ENCODE data around the gene B3GNT8. TPM values are rescaled to one million over a fixed set of nuclear protein-coding genes. Genes with fewer than 3 reads are reported as not detected.

B3GNT8 gene
- total RNA-seq, 1 experiment from 2014 or later, result 0.10 TPM

DNA sequence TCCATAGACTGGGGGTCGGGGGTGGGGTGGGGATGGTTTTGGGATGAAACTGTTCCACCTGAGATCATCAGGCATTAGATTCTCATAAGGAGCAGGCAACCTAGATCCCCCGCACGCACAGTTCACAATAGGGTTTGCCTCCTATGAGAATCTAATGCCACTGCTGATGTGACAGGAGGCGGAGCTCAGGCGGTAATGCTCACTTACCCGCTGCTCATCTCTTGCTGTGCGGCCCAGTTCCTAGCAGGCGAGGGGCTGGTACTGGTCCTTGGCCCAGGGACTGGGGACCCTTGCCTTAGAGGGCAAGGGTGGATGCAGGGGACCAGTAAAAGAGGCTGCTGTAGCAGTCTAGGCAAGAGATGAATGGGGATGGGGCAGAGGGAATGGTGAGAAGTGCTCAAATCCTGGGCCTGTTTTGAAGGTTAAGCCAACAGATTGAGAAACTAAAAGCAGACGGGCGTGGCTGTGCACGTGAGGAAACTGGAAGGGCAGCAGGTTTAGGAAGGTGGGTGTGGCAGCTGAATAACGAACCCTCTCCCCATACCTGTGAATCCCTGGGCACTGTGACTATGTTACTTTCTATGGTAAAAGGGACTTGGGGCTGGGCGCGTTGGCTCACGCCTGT lies 14.3 kb upstream of the B3GNT8 start:
- in situ Hi-C loops (cut with HindIII; ENCODE audit: low pct_unique_long_range_greater_than_20kb, low sequenced_read_pairs), result no loop called here
- CTCF ChIA-PET, result interaction anchor here (0.5 kb wide), 1 partner anchor 34 kb away, joined by 4 read pairs; no protein-coding TSS in a partner anchor
- no peak for DNase-seq (ENCODE audit: low read depth, low spot score)

DNA sequence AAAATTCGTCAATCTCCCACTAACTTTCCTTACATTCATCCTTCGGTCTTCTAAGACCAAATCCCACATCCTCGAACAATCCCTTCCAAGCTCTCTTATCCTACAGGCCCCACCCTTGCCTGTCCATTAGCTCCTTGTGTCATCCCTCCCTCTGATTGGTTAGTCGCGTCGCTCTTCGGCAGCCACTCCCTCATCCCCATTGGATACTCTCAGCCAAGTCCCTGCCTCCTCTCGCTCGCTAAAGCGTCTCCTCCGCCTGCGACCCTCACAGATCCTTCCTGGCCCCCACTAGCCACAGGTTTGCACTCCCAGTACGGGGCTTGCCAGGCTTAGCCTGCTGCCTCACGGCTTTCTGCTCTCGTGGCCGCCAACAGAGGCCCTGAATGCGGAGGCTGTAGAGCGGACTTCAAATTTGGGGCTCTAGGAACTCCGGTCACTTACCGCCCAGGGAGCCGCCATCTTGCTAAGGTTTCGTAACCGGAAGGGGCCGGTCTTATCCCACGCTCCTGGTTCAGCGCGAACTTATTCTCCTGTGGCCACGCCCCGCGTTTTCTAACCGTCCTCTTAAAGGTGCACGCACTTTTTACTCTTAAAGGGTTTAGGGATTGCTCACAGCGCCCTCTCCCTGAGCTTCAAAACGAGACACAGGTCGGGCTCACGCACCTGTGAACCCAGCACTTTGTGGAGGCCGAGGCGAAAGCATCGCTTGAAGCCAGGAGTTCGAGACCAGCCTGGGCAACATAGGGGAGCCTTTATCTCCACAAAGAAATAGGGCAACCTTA lies 12.5 kb upstream of the B3GNT8 start, which contains the start of gene DMAC2:
DMAC2 (minus strand) TSS at position 472 of the 782 bp plus-strand sequence; CDS start at position 459, 13 bp downstream.
- intact Hi-C loops (cut with micrococcal nuclease; ENCODE audit: unreplicated experiment), result no loop called here

More for the DNA sequence above, 14.3 kb upstream of the B3GNT8 start:
- BruUV-seq (replicated peaks), result no TSS peak
- Histone ChIP-seq H3K9me3 (ENCODE audit: control insufficient read depth, insufficient read depth, low read depth, low read length) (no peaks in the 10 kb centered on the region), H3K36me3 (ENCODE audit: control insufficient read depth, insufficient read depth, low read length) (no peaks in the 10 kb centered on the region; the same call in 1 of the 2 replicates), H3K27me3 (ENCODE audit: control insufficient read depth, insufficient read depth, low read length) (no peaks in the 10 kb centered on the region), H3K4me1 (ENCODE audit: control insufficient read depth, insufficient read depth, low read length) (peaks cover 5% of the 10 kb centered on the region; the same call in 1 of the 2 replicates), H3K27ac (ENCODE audit: low read length) (no peak overlapping the region), H3K4me3 (ENCODE audit: low read depth in 2 of 2, low read length in 2 of 2) (no peak overlapping the region)
- intact Hi-C loops (cut with micrococcal nuclease; ENCODE audit: unreplicated experiment), result no loop called here
- POLR2A ChIA-PET, result interaction anchor here (0.7 kb wide), 1 partner anchor 264 kb away, joined by 3 read pairs; no protein-coding TSS in a partner anchor
- no peak for ATAC-seq
- TF ChIP-seq TCF7L2 (IDR thresholded peaks at IDR 0.05; ENCODE audit: low read depth, low read length), result no peak
- TF ChIP-seq SIN3A (IDR thresholded peaks at IDR 0.05; ENCODE audit: borderline replicate concordance, insufficient read depth, low read depth, low read length), result no peak
- TF ChIP-seq POLR2AphosphoS5 (IDR thresholded peaks at IDR 0.05; ENCODE audit: low read depth, low read length), result no peak

More for the DNA sequence above, 12.5 kb upstream of the B3GNT8 start, which contains the start of gene DMAC2:
- Histone ChIP-seq H3K4me1 (ENCODE audit: control insufficient read depth, insufficient read depth, low read length) (peaks cover 5% of the 10 kb centered on the region; the same call in 1 of the 2 replicates), H3K36me3 (ENCODE audit: control insufficient read depth, insufficient read depth, low read length) (no peaks in the 10 kb centered on the region; the same call in 1 of the 2 replicates), H3K27me3 (ENCODE audit: control insufficient read depth, insufficient read depth, low read length) (no peaks in the 10 kb centered on the region), H3K4me3 (ENCODE audit: low read depth in 2 of 2, low read length in 2 of 2) (peak within 1 kb of the TSS; percentile 83 to 85), H3K9me3 (ENCODE audit: control insufficient read depth, insufficient read depth, low read depth, low read length) (no peaks in the 10 kb centered on the region), H3K27ac (ENCODE audit: low read length) (peak within 1 kb of the TSS; percentile 94)
- BruUV-seq (replicated peaks), result no TSS peak
- DNase-seq (ENCODE audit: low read depth, low spot score) (peak; percentile 88), ATAC-seq (peak; percentile 99)
- no peak for TF ChIP-seq REST (IDR thresholded peaks at IDR 0.05; ENCODE audit: insufficient read depth in 1 of 2, low read depth in 2 of 2, low read length in 1 of 2)
- peak; percentile 68 for TF ChIP-seq CTCF (IDR thresholded peaks at IDR 0.05)
- no peak; the same call in 1 of the 2 replicates for TF ChIP-seq SIN3A (IDR thresholded peaks at IDR 0.05; ENCODE audit: borderline replicate concordance, insufficient read depth, low read depth, low read length)
- TF ChIP-seq POLR2AphosphoS5 (IDR thresholded peaks at IDR 0.05; ENCODE audit: low read depth, low read length), result peak; percentile 73
- 0 out of 2 replicates have a peak, but pooled peaks have one; percentile 29 for TF ChIP-seq TCF7L2 (IDR thresholded peaks at IDR 0.05; ENCODE audit: low read depth, low read length)
- ChIA-PET CTCF (interaction anchor here (0.6 to 1.1 kb wide), 2 partner anchors 11 to 88 kb away, joined by 3 to 4 read pairs; no protein-coding TSS in a partner anchor), POLR2A (interaction anchor here (0.7 kb wide), 2 partner anchors 9 to 399 kb away, joined by 3 to 4 read pairs; no protein-coding TSS in a partner anchor)
- in situ Hi-C loops (cut with HindIII; ENCODE audit: low pct_unique_long_range_greater_than_20kb, low sequenced_read_pairs), result no loop called here
